Ramos (cell line): ENCODE results near the gene OPN1MW.
"Not testable (repeated sequence)": the region's sequence is repeated elsewhere in the genome, so short reads cannot be mapped to it uniquely, and the experiment has no call there.

Source experiments
- in situ Hi-C: fragments of 300-500 bp; cut with MboI; formaldehyde crosslinking; loops from one replicate; pipeline ENCODE4 v1.14.3; 2022; ENCODE audit warnings: low sequenced_read_pairs; ENCODE audit not compliant: unreplicated experiment

The OPN1MW gene

GRCh38 chrX:154209670-154210418 lies 27.4 kb downstream of the OPN1MW start:
- in situ Hi-C loops, result not testable (repeated sequence)

- in situ Hi-C loops, result not testable (repeated sequence)
Observed at GRCh38 chrX:154211057-154211456, 28.7 kb downstream of the OPN1MW start.

GRCh38 chrX:154211499-154211898 lies 29.1 kb downstream of the OPN1MW start:
- in situ Hi-C loops, result not testable (repeated sequence)

GRCh38 chrX:154219456-154219855 lies 37.1 kb downstream of the OPN1MW start, which contains the start of gene OPN1MW2:
Gene OPN1MW2 (plus strand): TSS chrX:154219756. CDS start chrX:154219816, 60 bp downstream.
- in situ Hi-C loops, result not testable (repeated sequence)

GRCh38 chrX:154225292-154225691 lies 42.9 kb downstream of the OPN1MW start:
- in situ Hi-C loops, result not testable (repeated sequence)

- in situ Hi-C loops, result not testable (repeated sequence)
Observed at GRCh38 chrX:154226706-154227105, 44.3 kb downstream of the OPN1MW start.

- in situ Hi-C loops, result not testable (repeated sequence)
Observed at GRCh38 chrX:154231443-154231842, 49.0 kb downstream of the OPN1MW start.

- in situ Hi-C loops, result not testable (repeated sequence)
Observed at GRCh38 chrX:154233620-154234019, 51.2 kb downstream of the OPN1MW start.

- in situ Hi-C loops, result not testable (repeated sequence)
Observed at GRCh38 chrX:154238939-154239559, 56.7 kb downstream of the OPN1MW start.

GRCh38 chrX:154239982-154240503 lies 57.6 kb downstream of the OPN1MW start:
- in situ Hi-C loops, result not testable (repeated sequence)
